ENCODE data around the gene CHP2. TPM values are rescaled to one million over a fixed set of nuclear protein-coding genes. Genes with fewer than 3 reads are reported as not detected.

CHP2 gene
- total RNA-seq, 1 donor from 2014 or later: 0.26 TPM

DNA sequence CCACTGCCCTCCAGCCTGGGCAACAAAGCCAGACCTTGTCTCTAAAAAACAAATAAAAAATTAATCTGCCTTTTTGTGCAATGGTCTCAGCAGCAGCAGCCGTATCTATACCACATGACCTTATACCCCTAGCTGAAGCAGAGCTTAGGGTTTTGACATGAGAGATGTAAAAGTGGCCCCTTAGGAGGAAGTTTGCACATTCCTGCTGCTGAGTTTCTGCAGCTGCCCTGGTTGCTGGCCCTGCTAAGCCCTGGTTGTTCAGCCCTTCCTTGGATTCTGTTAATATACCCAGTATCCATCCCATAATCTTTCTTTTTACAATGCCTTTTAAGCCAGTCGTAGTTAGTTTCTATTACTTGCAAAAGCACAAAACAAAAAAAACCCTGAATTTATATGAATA is 48.0 kb downstream of the CHP2 start:
- TF ChIP-seq CTCF (IDR thresholded peaks at IDR 0.05; ENCODE audit: insufficient read depth, low read length, severe bottlenecking): no peak
- FAIRE-seq: no peak
- no peaks in the 10 kb centered on the region for H3K36me3 ChIP-seq (ENCODE audit: control insufficient read depth, insufficient read depth, low read length)

DNA sequence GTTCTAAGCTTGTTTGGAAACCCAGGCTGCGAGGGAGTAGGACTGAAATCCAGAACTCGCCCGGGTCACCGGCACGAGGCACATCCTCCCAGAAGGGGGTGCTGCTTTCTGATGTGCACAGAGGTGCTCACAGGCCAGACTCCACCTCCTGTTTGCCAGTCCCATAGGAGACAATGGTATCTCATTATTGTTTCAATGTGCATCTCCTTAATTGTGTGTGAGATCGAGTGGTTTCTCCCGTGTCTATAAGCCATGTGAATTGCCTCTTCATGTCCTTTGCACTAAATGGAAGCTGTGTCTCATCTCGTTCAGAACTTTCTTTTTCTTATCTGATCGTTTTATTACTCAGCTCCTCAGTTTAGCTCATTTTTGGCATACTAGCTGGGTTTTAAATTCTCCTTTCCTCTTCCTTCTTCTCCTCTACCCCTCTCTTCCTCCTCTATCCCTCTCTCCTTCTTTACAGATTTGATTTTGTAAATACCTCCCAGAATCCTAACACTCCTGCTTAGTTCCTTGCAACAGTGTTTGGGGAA is 48.8 kb downstream of the CHP2 start:
- Histone ChIP-seq H3K27me3 (ENCODE audit: control insufficient read depth, insufficient read depth, low read length) (peaks cover 1% of the 10 kb centered on the region), H3K4me3 (ENCODE audit: low read depth, low read length) (no peak overlapping the region), H3K36me3 (ENCODE audit: control insufficient read depth, insufficient read depth, low read length) (no peaks in the 10 kb centered on the region)
- FAIRE-seq (no peak), DNase-seq (ENCODE audit: low read depth) (peak; percentile 40)
- TF ChIP-seq CTCF (IDR thresholded peaks at IDR 0.05; ENCODE audit: insufficient read depth, low read length, severe bottlenecking): peak; percentile 71

More for the DNA sequence above, 48.0 kb downstream of the CHP2 start:
- Histone ChIP-seq H3K4me3 (ENCODE audit: low read depth, low read length) (no peak overlapping the region), H3K27me3 (ENCODE audit: control insufficient read depth, insufficient read depth, low read length) (peaks cover 1% of the 10 kb centered on the region)
- DNase-seq (ENCODE audit: low read depth): no peak

- Histone ChIP-seq H3K36me3 (ENCODE audit: control insufficient read depth, insufficient read depth, low read length) (no peaks in the 10 kb centered on the region), H3K27me3 (ENCODE audit: control insufficient read depth, insufficient read depth, low read length) (peaks cover 1% of the 10 kb centered on the region), H3K4me3 (ENCODE audit: low read depth, low read length) (no peak overlapping the region)
- FAIRE-seq: no peak
- DNase-seq (ENCODE audit: low read depth): no peak
- TF ChIP-seq CTCF (IDR thresholded peaks at IDR 0.05; ENCODE audit: insufficient read depth, low read length, severe bottlenecking): no peak
These were observed 52.2 kb downstream of the CHP2 start for GRCh38 chr16:23807028-23807427.

Other genes starting within 250 kb of the CHP2 start
- 12.4 and 15.1 TPM in 2 replicates for gene GGA2, start 244.5 kb upstream of the CHP2 start, total RNA-seq
- 20.1 and 27.9 TPM in 2 replicates for gene EARS2, start 197.7 kb upstream of the CHP2 start, total RNA-seq
- 18.4 and 25.5 TPM in 2 replicates for gene UBFD1, start 197.3 kb upstream of the CHP2 start, total RNA-seq
- gene NDUFAB1, start 158.7 kb upstream of the CHP2 start, total RNA-seq: 102 and 123 TPM in 2 replicates
- 9.7 TPM in 2 replicates for gene PALB2, start 113.7 kb upstream of the CHP2 start, total RNA-seq
- 47.0 and 51.6 TPM in 2 replicates for gene DCTN5, start 113.6 kb upstream of the CHP2 start, total RNA-seq
- 1.0 and 1.3 TPM in 2 replicates for gene PLK1, start 76.1 kb upstream of the CHP2 start, total RNA-seq
- gene ERN2, start 41.8 kb upstream of the CHP2 start, total RNA-seq: 0.26 and 2.2 TPM in 2 replicates
- gene PRKCB, start 81.0 kb downstream of the CHP2 start, total RNA-seq: not detected in 2 replicates

All from bronchial epithelial cell (primary cell).